HCT116 (cell line): ENCODE measurements around the gene NOX3. TPM values are rescaled to one million over a fixed set of nuclear protein-coding genes. Genes with fewer than 3 reads are reported as not detected.

Experiments used
- ATAC-seq: fragments of 200-7000 bp; cut with Tn5 transposase; 2 replicates; pipeline ENCODE4 v1.9.1; 2020; ENCODE audit warnings: mild to moderate bottlenecking, moderate library complexity
- BruUV-seq: library from RNA; stranded (reverse); fragments of 400-500 nt; replicated peaks from 2 replicates; lab custom pipeline; 2021; lab: Mats Ljungman, UMichigan
- CTCF ChIA-PET: fragments of 300-600 bp; sonication (Branson Sonifier 250); formaldehyde crosslinking; loops from one replicate; lab custom pipeline; 2021; ENCODE audit warnings: antibody characterized with exemption; lab: Charles Lee
- POLR2A ChIA-PET: fragments of 300-600, 350-600 bp; sonication (Branson Sonifier 250); formaldehyde crosslinking; loops from one replicate; lab custom pipeline; 2021; ENCODE audit warnings: antibody characterized with exemption; lab: Charles Lee
- RAD21 ChIA-PET, 2 experiments: fragments of 300-600 bp; sonication (Branson Sonifier 250); formaldehyde crosslinking; loops; one replicate each; lab custom pipeline; 2023; ENCODE audit warnings: low total read pairs in 2 of 2; ENCODE audit not compliant: uncharacterized antibody in 2 of 2, unreplicated experiment in 2 of 2, low non-redundant PET in 1 of 2; lab: Charles Lee
- DNase-seq: peaks from one replicate; pipeline ENCODE4 v3.0.0-alpha.2; 2010; ENCODE audit warnings: low read depth, low spot score
- H2AFZ ChIP-seq: fragments of 200-600 bp; shearing (Covaris generic), sonication (generic); 2 replicates; pipeline ENCODE4 v1.6.1; 2017; ENCODE audit warnings: low read depth, mixed run types, mixed read lengths, antibody characterized with exemption, low read length; ENCODE audit not compliant: poor library complexity, severe bottlenecking
- H3K27ac ChIP-seq: 2 replicates; pipeline ENCODE4 v1.5.1; 2012; ENCODE audit warnings: low read depth, low read length
- H3K27me3 ChIP-seq: fragments of 200-600 bp; sonication (generic); 2 replicates; pipeline ENCODE4 v1.6.1; 2016; ENCODE audit warnings: mixed run types, low read length, mixed read lengths; ENCODE audit not compliant: insufficient read depth
- H3K36me3 ChIP-seq, 2 experiments: fragments of 200-500 bp in 1 of 2; fragments of 200-600 bp in 1 of 2; sonication (Bioruptor generic) in 1 of 2; sonication (generic) in 1 of 2; 2 replicates each; pipeline versions ENCODE4 v1.5.1 to v1.6.1; 2014 to 2016; ENCODE audit warnings: low read length in 2 of 2, inconsistent platforms in 1 of 2, mixed read lengths in 1 of 2, mixed run types in 1 of 2; ENCODE audit not compliant: insufficient read depth in 2 of 2, control insufficient read depth in 1 of 2
- H3K4me1 ChIP-seq, 2 experiments: fragments of 200-600 bp in 1 of 2; sonication (generic) in 1 of 2; 2 replicates each; pipeline versions ENCODE4 v1.5.1 to v1.6.1; 2012 to 2017; ENCODE audit warnings: low read length in 2 of 2, inconsistent platforms in 1 of 2, mild to moderate bottlenecking in 1 of 2, mixed read lengths in 1 of 2, mixed run types in 1 of 2, moderate library complexity in 1 of 2; ENCODE audit not compliant: insufficient read depth in 2 of 2, control insufficient read depth in 1 of 2
- H3K4me2 ChIP-seq: fragments of 200-600 bp; sonication (generic); 2 replicates; pipeline ENCODE4 v1.6.1; 2017; ENCODE audit warnings: mixed run types, low read length, mixed read lengths
- H3K4me3 ChIP-seq, 2 experiments: fragments of 200-600 bp in 1 of 2; sonication (generic) in 1 of 2; replicated peaks in 1 of 2; 2 replicates each; pipeline ENCODE4 v1.5.1; 2011 to 2016; ENCODE audit warnings: low read length in 2 of 2, control low read depth in 1 of 2, low read depth in 1 of 2, mild to moderate bottlenecking in 1 of 2, mixed read lengths in 1 of 2, mixed run types in 1 of 2
- H3K79me2 ChIP-seq: fragments of 200-600 bp; sonication (generic); 2 replicates; pipeline ENCODE4 v1.6.1; 2017; ENCODE audit warnings: mild to moderate bottlenecking, mixed run types, low read length, moderate library complexity, mixed read lengths; ENCODE audit not compliant: insufficient read depth
- H3K9ac ChIP-seq: fragments of 200-600 bp; sonication (generic); 2 replicates; pipeline ENCODE4 v1.6.1; 2016; ENCODE audit warnings: low read length, mixed read lengths
- H3K9me2 ChIP-seq: fragments of 200-600 bp; sonication (generic), shearing (Covaris generic); 2 replicates; pipeline ENCODE4 v1.6.1; 2017; ENCODE audit warnings: mixed run types, mild to moderate bottlenecking, moderate library complexity; ENCODE audit not compliant: insufficient read depth
- H3K9me3 ChIP-seq, 2 experiments: fragments of 200-500 bp in 1 of 2; fragments of 200-600 bp in 1 of 2; sonication (Bioruptor generic) in 1 of 2; sonication (generic) in 1 of 2; 2 replicates each; pipeline ENCODE4 v1.6.1; 2014 to 2017; ENCODE audit warnings: low read length in 2 of 2, mixed read lengths in 2 of 2, inconsistent platforms in 1 of 2, low read depth in 1 of 2, mild to moderate bottlenecking in 1 of 2, mixed run types in 1 of 2, moderate library complexity in 1 of 2; ENCODE audit not compliant: control insufficient read depth in 1 of 2, insufficient read depth in 1 of 2
- H4K20me1 ChIP-seq: fragments of 200-600 bp; sonication (generic), shearing (Covaris generic); 2 replicates; pipeline ENCODE4 v1.6.1; 2017; ENCODE audit warnings: mixed run types, mild to moderate bottlenecking, moderate library complexity; ENCODE audit not compliant: insufficient read depth
- CEBPB ChIP-seq: IDR thresholded peaks from 2 replicates; pipeline ENCODE4 v1.6.1; 2012; ENCODE audit warnings: low read depth
- EGR1 ChIP-seq: IDR thresholded peaks from 2 replicates; pipeline ENCODE4 v1.6.1; 2012; ENCODE audit warnings: low read depth
- EZH2 ChIP-seq: fragments of 200-600 bp; sonication (generic); IDR thresholded peaks from 2 replicates; pipeline ENCODE4 v1.6.1; 2017; ENCODE audit warnings: antibody characterized with exemption, mixed run types
- JUND ChIP-seq: IDR thresholded peaks from 2 replicates; pipeline ENCODE4 v1.6.1; 2012
- POLR2AphosphoS5 ChIP-seq: IDR thresholded peaks from 2 replicates; pipeline ENCODE4 v1.6.1; 2011; ENCODE audit warnings: mild to moderate bottlenecking, low read depth, low read length, moderate library complexity
- RAD21 ChIP-seq: IDR thresholded peaks from 2 replicates; pipeline ENCODE4 v1.6.1; 2012; ENCODE audit warnings: low read depth, mild to moderate bottlenecking
- SIN3A ChIP-seq: IDR thresholded peaks from 2 replicates; pipeline ENCODE4 v1.6.1; 2012; ENCODE audit warnings: low read depth
- SP1 ChIP-seq: IDR thresholded peaks from 2 replicates; pipeline ENCODE4 v1.6.1; 2012; ENCODE audit warnings: low read depth
- SRF ChIP-seq: IDR thresholded peaks from 2 replicates; pipeline ENCODE4 v1.6.1; 2012; ENCODE audit warnings: low read depth
- ZFX ChIP-seq: fragments of 450-650 bp; IDR thresholded peaks from 2 replicates; pipeline ENCODE4 v1.6.1; 2017
- intact Hi-C: fragments of 100-400 bp; cut with micrococcal nuclease; formaldehyde crosslinking; loops from 2 replicates; pipeline ENCODE4 v1.10.0; 2022
- total RNA-seq: library from RNA; stranded (reverse); gene quantifications from one replicate; pipeline ENCODE4 v1.2.1, GENCODE V29; 2021; ENCODE audit not compliant: unreplicated experiment
- TF ChIP-seq, protein P1 (sequence below): IDR thresholded peaks from 2 replicates; pipeline ENCODE4 v1.6.1; 2012

NOX3 gene
- total RNA-seq, 1 experiment from 2014 or later = not detected

DNA sequence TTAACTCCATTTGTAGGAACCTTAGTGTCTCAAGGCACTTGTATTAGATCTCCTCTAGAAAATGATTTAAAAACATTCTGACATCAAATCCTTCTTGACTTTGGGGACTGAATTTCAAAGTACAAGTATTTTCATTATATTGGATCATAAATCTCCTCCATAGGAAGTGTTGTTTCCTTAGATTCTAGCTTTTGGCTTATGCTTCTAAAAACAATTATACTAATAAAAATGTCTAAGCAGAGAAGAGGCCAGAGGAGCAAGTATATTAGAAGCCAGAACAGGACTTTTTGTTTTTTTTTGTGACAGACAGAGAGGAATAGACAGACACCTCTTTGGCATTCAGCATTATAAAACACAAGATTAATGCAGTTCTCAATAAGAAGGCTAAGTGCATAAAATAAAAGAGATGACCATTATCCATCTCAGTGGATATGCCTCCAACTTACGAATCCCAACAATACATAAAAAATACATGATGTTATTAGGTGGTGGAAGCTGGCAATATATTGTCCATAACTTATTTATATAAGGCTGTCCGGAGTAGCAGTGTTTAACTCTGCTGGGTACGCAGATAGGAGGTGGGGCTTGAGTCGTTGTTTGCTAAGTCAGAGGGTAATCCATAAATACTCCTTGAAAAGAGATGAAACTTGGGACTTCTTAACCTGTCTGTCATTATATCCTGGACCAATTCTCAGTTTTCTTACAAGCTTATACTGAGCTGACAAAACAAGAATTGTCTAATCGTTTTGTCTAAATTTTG lies 31.9 kb upstream of the NOX3 start:
- Histone ChIP-seq H2AFZ (no peak overlapping the region), H3K9ac (no peak overlapping the region), H3K4me3 (no peak overlapping the region), H3K4me1 (peaks cover 0 to under 1% of the 10 kb centered on the region in 2 experiments; a peak in 2 of 4 replicates), H3K36me3 (no peaks in the 10 kb centered on the region), H3K27me3 (no peaks in the 10 kb centered on the region), H3K9me2 (no peaks in the 10 kb centered on the region), H4K20me1 (no peaks in the 10 kb centered on the region), H3K9me3 (no peaks in the 10 kb centered on the region), H3K79me2 (no peaks in the 10 kb centered on the region), H3K4me2 (no peak overlapping the region), H3K27ac (no peak overlapping the region)
- intact Hi-C loops = no loop called here
- no TSS peak for BruUV-seq
- ChIA-PET RAD21 (no interaction called here), CTCF (no interaction called here), POLR2A (no interaction called here)
- no peak for ATAC-seq
- no peak for TF ChIP-seq POLR2AphosphoS5
- TF ChIP-seq SP1 = no peak
- DNase-seq = no peak

DNA sequence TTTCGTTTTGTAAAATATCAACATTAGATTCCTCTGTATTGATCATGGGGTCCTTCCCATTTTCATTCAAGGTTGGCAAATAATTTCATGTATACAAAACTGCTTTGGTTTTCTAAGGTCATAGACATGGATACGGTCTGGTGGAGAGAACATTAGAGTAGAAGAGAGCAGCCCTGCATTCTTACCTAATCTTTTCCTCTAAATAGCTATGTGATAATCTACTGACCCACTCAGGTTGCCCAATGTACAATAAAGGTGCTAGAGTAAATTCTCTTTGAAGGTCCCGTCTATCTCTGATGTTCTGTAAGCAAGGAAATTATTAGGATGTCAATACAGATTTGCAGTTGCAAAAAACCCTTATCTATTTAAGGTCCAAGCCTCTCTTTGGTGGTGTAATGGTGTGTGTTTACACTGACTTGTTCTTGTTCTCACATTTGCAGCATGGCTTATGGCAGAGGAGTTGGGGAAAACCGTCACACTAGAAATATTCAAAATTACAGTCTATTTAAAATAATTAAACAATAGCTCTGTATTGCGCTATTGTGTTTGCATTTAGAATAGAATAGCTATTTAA lies 31.2 kb upstream of the NOX3 start:
- H3K27ac ChIP-seq = no peak overlapping the region
- H4K20me1 ChIP-seq = no peaks in the 10 kb centered on the region
- ATAC-seq (no peak), DNase-seq (no peak)
- no peak overlapping the region for H3K4me3 ChIP-seq
- H3K9ac ChIP-seq = no peak overlapping the region
- ChIA-PET RAD21 (no interaction called here), POLR2A (no interaction called here), CTCF (no interaction called here)
- H3K36me3 ChIP-seq = no peaks in the 10 kb centered on the region
- no peaks in the 10 kb centered on the region for H3K9me3 ChIP-seq
- no peaks in the 10 kb centered on the region for H3K79me2 ChIP-seq
- intact Hi-C loops = no loop called here
- TF ChIP-seq, protein P1, sequence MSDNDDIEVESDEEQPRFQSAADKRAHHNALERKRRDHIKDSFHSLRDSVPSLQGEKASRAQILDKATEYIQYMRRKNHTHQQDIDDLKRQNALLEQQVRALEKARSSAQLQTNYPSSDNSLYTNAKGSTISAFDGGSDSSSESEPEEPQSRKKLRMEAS = no peak
- no peak for TF ChIP-seq CEBPB
- TF ChIP-seq ZFX = no peak
- TF ChIP-seq JUND = no peak
- no peak for TF ChIP-seq EZH2
- no peak for TF ChIP-seq RAD21
- TF ChIP-seq EGR1 = no peak
- TF ChIP-seq SRF = no peak
- no peak for TF ChIP-seq SIN3A
- H3K4me1 ChIP-seq = no peaks in the 10 kb centered on the region
- H3K4me2 ChIP-seq = no peak overlapping the region
- H2AFZ ChIP-seq = no peak overlapping the region
- no peaks in the 10 kb centered on the region for H3K9me2 ChIP-seq
- H3K27me3 ChIP-seq = no peaks in the 10 kb centered on the region
- BruUV-seq = no TSS peak
